Tongue (tissue), 2 donors: Measurements from ENCODE around the gene SHB. TPM values are rescaled to one million over a fixed set of nuclear protein-coding genes. Genes with fewer than 3 reads are reported as not detected.

Source experiments
- DNase-seq: peaks from one replicate; pipeline ENCODE4 v3.0.0-alpha.2; 2015
- total RNA-seq: library from RNA; depleted of rRNA; stranded (reverse); fragments of >200 nt; gene quantifications from one replicate; pipeline ENCODE4 v1.2.3, GENCODE V29; 2014

Gene SHB
- total RNA-seq, 1 donor from 2014 or later, result 10.2 TPM

DNA sequence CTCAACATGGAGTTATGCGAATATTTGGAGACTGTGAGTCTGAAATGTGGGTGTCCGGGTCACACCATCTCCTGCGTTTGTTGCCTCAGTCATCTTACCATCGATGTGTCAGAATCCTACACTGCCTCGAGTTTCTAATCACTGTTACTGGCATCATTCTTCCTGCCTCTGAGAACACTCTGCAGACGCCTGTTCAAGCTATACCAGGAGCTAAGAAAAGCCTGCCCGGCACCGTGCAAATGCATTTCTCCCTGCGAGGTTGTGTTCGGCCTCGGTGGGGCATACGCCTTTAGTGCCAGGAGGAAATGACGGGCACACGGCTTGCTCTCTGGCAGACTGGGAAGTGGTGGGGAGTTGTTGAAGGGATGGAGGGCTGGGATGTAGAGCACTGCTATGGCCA is 133.9 kb downstream of the SHB start:
- no peak for DNase-seq

DNA sequence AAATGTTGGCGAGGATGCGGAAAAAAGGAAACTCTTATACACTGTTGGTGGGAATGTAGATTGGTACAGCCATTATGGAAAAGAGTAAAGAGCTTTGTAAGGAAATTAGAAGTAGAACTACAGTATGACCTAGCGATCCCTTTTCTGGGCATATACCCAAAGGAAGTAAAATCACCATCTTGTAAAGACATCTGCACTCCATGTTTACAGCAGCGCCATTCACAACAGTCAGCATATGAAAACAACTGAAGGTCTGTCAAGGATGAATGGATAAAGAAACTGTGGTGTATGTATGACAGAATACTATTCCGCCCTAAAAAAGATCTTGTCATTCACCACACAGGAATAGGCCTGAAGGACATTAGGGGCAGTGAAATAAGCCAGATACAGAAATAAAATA is 137.4 kb downstream of the SHB start:
- no peak for DNase-seq

DNA sequence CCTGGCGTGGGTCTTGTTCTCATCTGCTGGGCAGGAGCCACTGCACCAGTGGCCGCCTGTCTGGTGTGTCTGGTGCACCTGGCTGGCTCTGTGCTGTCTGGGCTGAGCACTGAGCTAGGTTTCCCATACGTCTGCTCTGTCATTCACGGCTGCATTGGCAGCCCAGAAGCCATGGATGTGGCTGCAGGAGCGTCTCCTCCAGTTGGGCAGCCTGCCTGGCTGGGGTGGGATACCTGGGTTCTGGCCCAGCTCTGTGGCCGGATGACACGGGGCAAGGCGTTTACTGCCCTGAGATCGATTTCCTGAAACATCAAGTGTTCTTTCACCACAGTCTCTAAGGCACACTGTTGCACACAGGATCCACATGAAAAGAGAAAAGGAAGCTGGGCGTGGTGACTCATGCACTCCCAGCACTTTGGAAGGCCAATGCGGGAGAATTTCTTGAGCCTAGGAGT is 139.6 kb downstream of the SHB start:
- DNase-seq, result no peak

DNA sequence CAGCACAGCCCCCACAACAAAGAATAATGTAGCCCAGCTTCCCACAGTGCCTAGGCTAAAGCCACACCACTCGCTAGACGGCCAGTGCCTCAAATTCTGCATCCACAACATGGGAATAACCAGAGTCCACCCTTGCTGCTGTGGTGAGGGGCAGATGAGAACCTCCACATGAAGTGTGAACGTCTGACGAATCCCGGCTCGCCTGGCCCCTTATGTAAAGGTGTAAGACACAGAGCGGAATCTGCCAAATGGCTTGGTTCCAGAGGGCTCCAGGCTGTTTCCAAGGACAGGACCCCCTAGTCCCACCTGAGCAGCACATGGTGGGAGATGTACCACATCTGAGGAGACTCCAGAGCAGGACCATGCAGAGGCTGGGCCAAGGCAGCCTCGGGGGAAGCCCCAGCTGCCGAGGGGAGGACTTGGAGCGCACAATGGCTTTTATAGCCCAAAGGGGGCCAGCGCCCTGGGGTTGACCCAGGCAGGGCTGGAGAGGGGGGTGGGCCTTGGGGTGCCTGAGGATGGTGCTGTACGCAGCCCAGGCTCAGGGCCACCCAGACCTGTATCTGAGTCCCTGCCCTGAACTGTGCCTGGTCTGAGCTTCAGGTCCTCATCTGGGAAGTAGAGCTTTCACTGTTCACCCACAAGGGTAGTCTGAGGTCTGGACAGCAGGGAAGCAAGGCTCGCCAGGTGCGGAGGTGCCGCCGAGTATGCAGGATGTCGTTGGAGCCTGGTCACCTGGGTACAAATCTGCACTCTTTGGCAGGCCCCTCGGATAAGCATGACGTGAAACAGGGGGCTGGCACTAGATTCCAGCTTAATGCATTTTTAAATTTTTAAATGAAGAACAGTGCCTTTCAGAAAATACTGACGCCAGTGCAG is 140.2 kb downstream of the SHB start:
- DNase-seq, result no peak

DNA sequence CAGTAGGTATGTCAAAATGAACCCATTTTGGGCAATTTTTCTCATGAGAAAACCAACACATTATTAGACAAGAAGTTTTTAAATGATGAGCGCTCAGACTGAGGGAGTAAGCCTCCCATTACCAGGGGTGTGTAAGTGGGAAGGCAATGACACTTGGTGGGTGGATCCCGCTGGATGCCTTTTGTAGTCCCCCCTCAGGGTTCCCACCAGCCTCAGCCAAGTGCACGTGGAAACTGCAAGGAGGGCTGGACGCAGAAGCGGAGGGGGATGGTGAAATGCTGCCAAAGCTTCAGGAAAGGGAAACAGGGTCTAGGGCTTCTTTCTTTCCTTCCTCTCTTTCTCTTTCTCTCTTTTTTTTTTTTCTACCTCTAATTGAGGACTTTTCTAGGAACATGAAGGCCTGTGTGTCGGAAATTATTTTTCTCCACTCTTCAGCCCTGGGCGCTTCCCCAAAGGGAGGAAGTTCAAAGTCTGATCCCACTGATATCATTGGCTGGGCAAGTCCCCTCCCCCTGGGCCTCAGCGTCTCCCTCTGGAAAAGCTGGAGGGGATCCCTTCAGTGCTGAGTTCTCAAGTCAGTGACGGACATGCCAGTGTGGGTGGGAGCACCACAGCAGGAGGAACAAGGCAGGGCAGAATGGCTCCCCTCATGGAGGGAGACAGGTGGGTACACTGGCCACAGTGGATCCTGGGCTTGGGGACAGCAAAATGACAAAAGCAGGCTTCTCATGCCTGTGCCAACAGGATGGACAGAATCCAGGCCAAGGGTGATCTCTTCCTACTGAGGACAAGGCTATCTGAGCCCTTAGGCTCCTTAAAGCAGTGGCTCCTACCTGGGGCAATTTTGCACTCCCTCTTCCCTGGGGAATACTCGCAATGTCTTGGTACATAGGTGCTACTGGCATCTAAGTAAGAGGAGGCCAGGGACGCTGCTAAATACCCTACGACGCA is 141.2 kb downstream of the SHB start:
- no peak for DNase-seq

DNA sequence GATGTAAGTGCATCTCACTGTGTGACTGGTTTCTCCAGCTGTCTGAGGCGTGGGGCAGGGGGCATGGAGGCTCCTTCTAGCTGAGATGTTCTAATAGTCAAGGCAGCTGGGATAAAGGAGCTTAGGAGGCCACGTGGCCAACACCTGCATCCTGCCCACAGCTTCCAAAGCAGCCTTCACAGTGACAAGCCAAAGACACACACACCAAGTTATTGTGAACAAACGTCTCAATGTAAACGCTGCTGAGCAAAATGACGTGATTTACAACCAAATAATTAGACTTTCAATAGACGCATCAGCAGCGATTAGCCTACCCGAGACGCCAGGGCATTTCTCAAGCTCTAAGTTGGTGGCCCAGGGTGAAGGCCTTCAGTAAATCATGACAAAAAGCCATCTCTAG is 141.9 kb downstream of the SHB start:
- peak; percentile 62 for DNase-seq

DNA sequence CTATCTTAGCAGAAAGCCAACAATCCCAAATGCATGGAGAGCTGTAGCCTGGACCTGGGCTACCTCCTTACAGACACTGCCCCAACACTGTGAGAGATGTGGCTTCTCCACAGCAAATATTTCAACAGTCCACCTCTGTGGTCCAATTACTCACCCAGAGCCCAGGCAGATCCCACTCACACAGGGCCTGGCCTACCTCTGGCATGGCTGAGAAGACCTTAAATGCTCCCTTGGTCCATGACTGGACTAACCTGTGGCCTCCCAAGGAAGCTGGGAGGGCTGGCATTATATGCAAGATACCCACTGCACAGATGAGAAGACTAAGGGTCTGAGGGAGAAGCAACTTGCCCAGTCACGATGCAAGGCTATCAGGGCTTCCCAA is 142.3 kb downstream of the SHB start:
- no peak for DNase-seq

DNA sequence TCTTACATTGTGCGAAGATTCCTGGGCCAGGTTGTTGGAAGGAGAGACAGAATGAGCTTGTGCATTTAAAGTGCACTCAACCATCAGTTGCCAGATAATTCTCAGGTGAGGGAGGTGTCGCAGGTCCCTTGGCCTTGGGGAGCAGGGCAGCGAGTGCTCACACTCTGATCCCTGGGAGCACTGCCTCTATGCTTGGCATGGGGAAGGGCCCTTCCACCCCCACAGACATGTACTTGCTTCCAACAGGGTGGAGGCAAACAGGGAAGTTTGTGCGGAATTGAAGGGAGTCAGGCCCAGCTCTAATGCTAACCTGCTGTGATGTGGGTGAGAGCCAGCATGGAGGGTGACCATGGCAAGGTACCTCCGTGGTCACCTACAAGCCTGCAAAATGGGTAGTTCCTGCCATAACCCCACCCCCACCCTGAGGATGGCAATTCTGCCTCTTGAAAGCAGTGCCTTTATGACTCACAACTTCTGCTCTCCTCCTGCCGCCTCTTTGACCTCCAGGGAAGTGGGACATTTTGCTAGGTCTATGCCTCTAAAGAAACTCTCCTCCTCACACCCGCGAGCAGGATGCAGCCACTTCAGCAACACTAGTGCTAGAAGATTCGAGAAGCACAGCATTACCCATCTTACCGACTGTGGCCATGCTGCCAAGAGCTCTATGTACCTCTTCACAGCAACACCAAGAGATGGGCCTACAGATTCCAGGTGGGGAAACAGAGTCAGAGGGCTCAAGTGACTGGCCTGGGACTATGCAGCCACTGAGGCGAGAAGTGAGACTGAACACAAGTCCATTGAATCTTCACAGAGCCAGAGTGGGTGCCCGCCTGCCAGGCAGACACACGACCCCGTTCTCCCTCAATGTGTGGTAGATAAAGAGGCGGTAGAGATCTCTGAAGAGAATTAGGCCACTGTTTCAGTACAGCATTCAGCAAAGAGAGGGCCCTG is 143.0 kb downstream of the SHB start:
- DNase-seq, result no peak

DNA sequence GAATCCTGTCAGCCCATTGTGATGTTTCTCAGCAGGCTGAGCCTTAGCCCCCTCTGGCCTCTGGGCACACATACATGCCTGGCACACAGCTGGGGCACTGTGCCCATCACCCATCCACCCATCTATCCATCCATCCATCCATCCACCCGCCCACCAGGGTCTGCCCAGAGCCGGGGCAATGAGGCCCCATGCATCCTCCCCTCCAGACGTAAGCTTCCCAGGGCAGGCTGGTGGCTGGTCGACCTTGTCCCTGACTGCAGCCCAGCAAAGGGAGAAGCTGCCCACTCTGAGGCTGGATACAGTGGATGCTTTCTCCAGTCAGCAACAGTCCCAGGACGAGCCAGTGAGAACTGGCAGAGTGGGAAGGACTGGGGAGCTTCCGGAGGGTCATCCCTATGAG is 144.0 kb downstream of the SHB start:
- no peak for DNase-seq

DNA sequence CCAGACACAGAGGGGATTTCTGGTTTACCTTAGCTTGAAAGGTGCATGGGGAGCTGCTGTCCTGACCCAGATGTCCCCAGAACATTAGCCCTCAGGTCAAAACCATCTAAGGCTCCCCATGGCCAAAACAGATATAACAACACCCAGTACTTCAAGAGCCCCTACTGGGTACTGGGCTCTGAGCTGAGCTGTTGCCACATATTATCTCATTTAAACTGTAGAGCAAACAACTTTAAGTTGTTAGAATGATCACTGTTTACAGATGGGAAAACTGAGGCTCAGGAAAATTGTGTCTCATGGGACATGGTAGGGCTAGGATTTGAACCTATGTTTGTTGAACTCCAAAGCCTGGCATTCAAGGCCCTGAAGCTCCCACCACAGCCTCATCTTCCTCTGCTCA is 144.5 kb downstream of the SHB start:
- no peak for DNase-seq

DNA sequence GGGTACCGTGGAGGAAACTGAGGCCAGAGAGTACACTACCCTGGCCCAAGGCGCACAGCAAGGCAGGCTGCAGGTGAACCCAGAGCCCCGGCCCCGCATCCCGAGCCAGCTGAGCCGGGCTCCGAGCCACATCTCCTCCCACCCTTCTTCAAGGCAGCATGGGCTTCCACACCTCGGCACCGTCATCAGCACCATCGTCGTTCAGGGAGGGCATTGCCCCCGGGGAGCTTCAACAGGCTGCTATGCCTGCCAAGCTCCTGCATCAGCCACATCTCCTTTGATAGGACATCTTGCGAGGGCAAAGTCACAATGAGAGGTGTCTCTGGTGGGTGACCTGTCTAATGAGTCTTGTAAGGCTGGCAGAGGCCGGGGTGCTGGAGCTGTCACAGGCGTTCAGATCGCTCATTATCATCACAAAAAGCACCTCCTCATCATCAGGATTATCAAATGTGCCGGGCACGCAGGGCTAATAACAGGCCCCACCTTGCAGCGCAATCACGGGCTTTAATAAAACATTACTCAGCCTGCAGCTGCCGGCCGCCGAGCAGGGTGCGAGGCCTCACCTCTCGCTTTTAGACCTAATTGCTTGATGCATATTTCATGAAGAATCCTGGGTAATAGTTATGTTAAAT is 145.1 kb downstream of the SHB start:
- DNase-seq, result no peak

DNA sequence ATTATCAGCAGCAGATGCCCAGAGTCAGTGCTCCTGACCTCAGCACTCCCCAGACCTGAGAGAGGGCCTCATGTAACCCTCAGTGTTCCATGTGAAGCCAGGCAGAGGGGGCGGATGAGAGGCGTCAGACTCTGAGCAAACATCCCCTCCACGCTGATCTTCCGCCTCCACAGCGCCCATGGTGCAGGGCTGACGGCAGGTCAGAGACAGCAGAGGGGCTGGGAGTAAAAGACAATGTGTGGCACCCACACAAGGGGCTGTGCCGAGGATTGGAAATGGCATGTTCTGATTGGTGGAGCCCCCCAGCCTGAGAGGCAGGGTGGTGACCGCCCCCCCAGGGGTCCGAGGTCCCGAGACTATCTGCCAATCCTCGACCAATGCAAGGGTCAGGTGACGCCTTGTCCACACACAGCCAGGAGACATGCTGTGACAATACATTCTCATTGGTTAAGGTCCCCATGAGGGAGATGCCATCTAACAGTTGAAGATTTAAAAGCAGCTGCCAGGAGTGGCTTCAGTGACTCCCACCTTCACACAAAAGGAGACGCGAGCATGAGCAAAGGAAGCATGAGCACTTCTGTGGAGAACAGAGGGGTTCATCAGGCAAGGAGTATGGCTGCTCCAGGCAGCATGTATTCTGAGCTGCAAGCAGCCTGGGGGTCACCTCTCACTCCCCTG is 145.8 kb downstream of the SHB start:
- DNase-seq, result no peak

DNA sequence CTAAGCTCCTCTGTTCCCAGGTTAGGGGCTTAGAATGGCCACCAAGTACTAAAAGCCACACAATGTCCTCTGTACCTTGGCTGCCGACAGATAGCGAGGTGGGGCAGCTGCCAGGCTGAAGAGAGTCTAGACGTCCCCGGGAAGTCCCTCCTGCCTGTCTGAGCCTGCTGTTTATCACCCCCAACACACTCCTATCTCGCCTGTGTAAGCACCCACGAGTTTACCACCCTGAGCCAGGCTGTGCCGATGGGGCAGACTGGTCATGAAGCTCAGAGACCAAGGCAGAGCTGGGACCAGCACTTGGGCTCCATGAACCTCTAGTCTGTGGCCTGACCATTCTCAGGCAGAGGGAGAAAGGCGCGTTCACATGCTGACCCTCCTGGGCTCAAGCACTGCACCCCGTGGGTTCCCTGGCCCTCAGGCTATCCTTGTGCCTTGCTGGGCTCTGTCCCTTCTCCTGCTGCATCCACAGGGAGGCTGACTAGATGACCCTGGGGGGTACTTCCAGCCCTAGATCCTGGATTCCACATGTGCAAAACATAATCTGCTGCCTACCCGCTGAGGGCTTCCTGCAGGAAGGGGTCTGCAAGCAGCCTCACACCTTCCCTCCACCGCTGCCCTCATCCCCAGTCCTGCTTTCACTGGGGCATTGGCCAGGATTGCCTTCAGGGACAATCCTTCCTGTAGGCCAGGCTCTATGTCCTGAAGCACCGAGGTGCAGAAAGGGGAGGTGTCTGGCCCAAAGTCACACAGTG is 146.5 kb downstream of the SHB start:
- no peak for DNase-seq

DNA sequence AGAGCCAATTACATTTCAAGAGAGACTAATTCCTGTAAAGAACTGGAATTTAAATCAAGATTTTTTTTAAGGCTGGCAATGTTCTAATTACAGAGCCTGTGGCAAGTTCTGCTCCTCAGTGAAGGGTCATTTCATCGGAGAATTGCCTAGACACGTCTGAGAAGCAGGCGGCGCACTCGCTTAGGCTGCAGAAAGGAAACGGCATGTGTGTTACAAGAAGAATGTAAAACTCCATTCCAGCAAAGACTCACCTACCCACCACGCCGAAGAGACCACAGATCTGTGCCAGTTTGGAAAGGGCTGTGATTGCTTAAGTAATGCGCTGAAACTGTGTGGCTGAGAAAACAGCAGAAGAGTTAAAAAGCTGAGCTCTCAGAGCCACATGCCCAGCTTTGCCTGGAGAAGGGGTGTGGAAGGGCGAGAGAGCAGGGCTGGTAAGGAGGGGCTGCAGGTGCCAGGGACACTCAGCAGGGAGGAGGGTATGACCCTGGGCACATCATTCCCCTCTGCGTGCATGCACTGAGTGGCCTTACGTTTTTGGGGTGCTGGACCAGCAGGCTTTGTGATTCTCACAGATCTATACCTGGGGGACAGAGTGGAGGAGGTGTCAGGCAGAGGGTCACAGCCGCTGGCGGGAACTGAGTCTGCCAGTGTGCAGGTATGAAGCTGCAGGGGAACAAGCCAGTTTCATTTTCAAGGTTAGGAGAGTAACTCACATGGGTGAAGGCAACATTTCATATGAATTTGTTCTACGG is 147.3 kb downstream of the SHB start:
- peak; percentile 55 for DNase-seq

DNA sequence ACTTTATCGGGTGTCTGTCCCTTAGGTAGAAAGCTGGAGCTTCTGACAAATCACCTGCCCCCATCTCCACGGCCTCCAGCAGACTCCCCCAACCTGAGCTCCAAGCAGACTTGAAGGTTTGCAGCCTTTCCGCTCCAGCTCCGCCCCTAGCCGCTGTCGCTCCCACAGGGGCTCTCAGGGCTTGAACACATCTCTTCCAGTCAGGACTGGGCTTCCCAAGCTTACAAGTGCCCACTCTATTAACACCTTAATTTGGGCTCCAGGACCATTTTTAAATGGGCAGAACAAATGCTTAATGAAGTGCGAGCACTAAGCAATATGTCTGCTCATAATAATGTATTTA is 147.9 kb downstream of the SHB start:
- no peak for DNase-seq

DNA sequence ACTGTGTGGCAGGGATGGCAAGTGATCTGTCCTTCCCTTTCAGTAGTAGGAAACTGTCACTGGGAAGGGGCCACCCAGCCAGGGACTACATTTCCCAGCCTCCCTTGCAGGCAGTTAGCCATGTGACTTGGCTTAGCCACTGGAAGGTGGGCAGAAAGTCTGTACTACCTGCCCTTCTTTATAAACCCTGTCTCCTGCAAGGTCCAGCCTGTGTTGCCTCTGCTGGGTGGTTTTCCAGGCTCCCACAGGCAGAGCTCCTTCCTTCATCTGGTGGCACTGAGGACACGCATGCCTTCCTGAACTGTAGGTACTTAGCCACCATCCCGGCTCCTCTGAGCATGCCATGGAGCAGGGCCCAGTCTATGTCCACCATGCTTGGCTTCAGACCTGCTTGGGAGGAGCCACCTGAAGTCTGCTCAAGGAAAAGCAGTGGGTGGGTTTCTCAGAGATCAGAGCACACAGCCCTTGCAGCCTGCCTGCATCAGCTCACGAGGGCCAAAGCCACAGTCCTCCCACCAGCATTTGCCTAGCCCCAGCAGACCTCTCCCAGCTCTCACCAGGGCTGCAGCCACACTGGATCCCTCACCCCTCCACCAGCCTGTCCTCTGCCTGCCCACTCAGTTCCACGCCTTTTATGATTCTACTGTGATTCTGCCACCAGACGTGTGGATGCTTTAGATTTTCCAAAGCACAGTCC is 148.4 kb downstream of the SHB start:
- no peak for DNase-seq

DNA sequence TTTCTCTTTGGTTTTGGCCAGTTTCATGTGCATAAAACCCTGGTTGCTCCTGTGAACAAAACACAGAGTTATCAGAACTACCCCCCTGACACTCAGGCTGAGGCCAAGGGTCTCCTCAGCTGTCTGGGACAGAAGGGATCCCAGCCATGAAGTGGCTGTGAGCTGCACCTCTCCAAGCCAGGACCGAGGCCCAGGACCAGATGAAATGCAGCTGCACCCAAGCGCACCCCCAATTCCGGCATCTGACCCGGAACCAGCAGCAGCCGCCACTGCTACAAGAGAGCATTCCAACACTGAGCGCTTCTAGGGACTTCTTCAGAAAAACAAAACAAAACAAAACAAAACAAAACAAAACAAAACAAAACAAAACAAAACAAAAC is 149.1 kb downstream of the SHB start:
- DNase-seq, result no peak

DNA sequence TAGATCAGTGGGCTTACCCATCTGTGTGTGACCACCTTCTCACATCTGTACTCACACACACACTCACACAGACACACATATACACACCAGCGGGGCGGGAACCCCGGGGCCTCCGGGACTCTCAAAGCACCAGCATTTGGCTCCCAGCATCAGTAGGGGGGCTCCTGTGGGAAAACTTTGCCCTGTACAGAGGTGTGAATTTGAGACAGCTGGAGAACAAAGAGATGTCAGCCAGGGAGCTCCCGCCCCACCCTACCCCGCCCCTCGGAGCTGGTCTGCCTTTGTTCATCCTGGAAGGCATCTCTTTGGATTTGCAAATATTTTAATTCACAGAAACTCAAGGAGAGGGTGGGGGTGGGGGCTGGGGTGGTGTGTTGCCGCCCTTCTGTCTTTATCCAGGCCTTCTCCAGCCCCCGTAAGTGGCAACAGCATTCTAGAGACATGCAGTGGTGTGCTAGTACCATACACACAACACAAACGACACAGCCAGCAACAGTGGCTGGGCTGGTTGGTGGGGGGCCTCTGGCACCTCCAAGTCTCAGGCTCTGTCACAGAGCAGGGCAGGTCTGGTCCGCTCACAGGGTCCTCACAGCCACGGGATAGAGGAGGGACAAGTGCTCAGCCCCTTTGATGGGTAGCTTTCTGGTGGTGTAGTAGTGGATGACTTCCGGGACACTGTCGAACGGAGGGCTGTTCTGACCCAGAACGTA is 149.6 kb downstream of the SHB start:
- no peak for DNase-seq
